SK-N-SH (cell line): ENCODE measurements around the gene SH3RF2.

Experiments used
- FOXJ3 ChIP-seq: sonication (generic); formaldehyde crosslinking; IDR thresholded peaks from 2 replicates; pipeline ENCODE4 v1.5.1; 2020; ENCODE audit warnings: mild to moderate bottlenecking, missing genetic modification reagents
- FOXM1 ChIP-seq: IDR thresholded peaks from 2 replicates; pipeline ENCODE4 v1.4.0; 2012; ENCODE audit warnings: low read depth, mild to moderate bottlenecking

GRCh38 chr5:145991044-145991575, 54.7 kb downstream of the SH3RF2 start:
- TF ChIP-seq FOXJ3 (CRISPR knock-in tag) (no peak), FOXM1 (no peak)
